ENCODE data around the gene AGAP1. TPM values are rescaled to one million over a fixed set of nuclear protein-coding genes. Genes with fewer than 3 reads are reported as not detected.

Gene AGAP1
- total RNA-seq, 1 experiment from 2014 or later: 56.4 TPM

DNA sequence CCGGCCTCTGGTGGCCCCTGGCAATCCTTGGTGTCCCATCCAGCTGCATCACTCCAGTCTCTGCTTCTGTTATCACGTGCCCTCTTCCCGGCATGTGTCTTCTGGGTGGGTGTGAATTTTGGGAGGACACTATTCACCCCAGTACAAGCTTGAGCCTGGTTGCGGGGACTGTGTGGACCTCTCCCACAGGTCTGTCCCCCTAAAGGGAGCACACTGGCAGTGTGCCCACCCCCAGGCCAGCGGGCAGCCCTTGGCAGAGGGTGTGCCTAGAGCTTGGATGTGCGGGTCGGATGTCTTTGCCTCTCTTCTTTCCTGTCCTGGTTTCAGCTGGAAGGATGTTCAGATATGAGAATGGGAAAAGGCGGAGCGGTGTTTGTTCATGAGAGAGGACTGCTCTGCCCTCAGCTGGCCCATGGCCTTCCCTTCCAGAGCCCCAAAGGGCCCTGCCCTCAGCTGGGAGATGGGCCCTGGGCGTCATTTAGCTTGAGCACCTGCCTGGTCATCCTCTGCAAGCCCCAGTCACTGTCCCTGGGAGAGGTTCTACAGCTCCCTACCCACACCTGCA, 73.2 kb downstream of the AGAP1 start:
- peaks cover 12% of the 10 kb centered on the region for H3K4me1 Mint-ChIP-seq (ENCODE audit: low read depth, unreplicated experiment)
- CTCF ChIA-PET: no interaction called here
- no peak for DNase-seq

GRCh38 chr2:235567842-235568241, 74.0 kb downstream of the AGAP1 start:
- H3K36me3 Mint-ChIP-seq (ENCODE audit: insufficient read depth, unreplicated experiment): peaks cover 6% of the 10 kb centered on the region
- no peak overlapping the region for H3K4me3 Mint-ChIP-seq (ENCODE audit: low read depth, unreplicated experiment)
- no peak overlapping the region for H3K27ac Mint-ChIP-seq (ENCODE audit: unreplicated experiment)
- TF ChIP-seq CTCF (IDR thresholded peaks at IDR 0.05; ENCODE audit: unreplicated experiment): no peak
- H3K9me3 Mint-ChIP-seq (ENCODE audit: low read depth, unreplicated experiment): no peaks in the 10 kb centered on the region
- no peaks in the 10 kb centered on the region for H3K27me3 Mint-ChIP-seq (ENCODE audit: unreplicated experiment)
- intact Hi-C loops (cut with micrococcal nuclease; ENCODE audit: unreplicated experiment): no loop called here
- CTCF ChIA-PET: no interaction called here
- no peak for DNase-seq
- H3K4me1 Mint-ChIP-seq (ENCODE audit: low read depth, unreplicated experiment): peaks cover 20% of the 10 kb centered on the region
- BruUV-seq (replicated peaks): no TSS peak

More for the DNA sequence above, 73.2 kb downstream of the AGAP1 start:
- intact Hi-C loops (cut with micrococcal nuclease; ENCODE audit: unreplicated experiment): no loop called here
- TF ChIP-seq CTCF (IDR thresholded peaks at IDR 0.05; ENCODE audit: unreplicated experiment): no peak
- H3K4me3 Mint-ChIP-seq (ENCODE audit: low read depth, unreplicated experiment): no peak overlapping the region
- H3K27me3 Mint-ChIP-seq (ENCODE audit: unreplicated experiment): no peaks in the 10 kb centered on the region
- no TSS peak for BruUV-seq (replicated peaks)
- peaks cover 6% of the 10 kb centered on the region for H3K36me3 Mint-ChIP-seq (ENCODE audit: insufficient read depth, unreplicated experiment)
- no peaks in the 10 kb centered on the region for H3K9me3 Mint-ChIP-seq (ENCODE audit: low read depth, unreplicated experiment)
- H3K27ac Mint-ChIP-seq (ENCODE audit: unreplicated experiment): no peak overlapping the region

- no peak for TF ChIP-seq CTCF (IDR thresholded peaks at IDR 0.05; ENCODE audit: unreplicated experiment)
- no peak overlapping the region for H3K4me3 Mint-ChIP-seq (ENCODE audit: low read depth, unreplicated experiment)
- no peak overlapping the region for H3K27ac Mint-ChIP-seq (ENCODE audit: unreplicated experiment)
- H3K27me3 Mint-ChIP-seq (ENCODE audit: unreplicated experiment): no peaks in the 10 kb centered on the region
- BruUV-seq (replicated peaks): no TSS peak
- DNase-seq: no peak
- no peaks in the 10 kb centered on the region for H3K9me3 Mint-ChIP-seq (ENCODE audit: low read depth, unreplicated experiment)
- H3K4me1 Mint-ChIP-seq (ENCODE audit: low read depth, unreplicated experiment): peaks cover 19% of the 10 kb centered on the region
- no peaks in the 10 kb centered on the region for H3K36me3 Mint-ChIP-seq (ENCODE audit: insufficient read depth, unreplicated experiment)
- CTCF ChIA-PET: no interaction called here
- intact Hi-C loops (cut with micrococcal nuclease; ENCODE audit: unreplicated experiment): no loop called here
These were observed 74.6 kb downstream of the AGAP1 start for GRCh38 chr2:235568431-235568830.

- H3K27ac Mint-ChIP-seq (ENCODE audit: unreplicated experiment): no peak overlapping the region
- TF ChIP-seq CTCF (IDR thresholded peaks at IDR 0.05; ENCODE audit: unreplicated experiment): no peak
- H3K9me3 Mint-ChIP-seq (ENCODE audit: low read depth, unreplicated experiment): no peaks in the 10 kb centered on the region
- no peak for DNase-seq
- CTCF ChIA-PET: no interaction called here
- peaks cover 24% of the 10 kb centered on the region for H3K4me1 Mint-ChIP-seq (ENCODE audit: low read depth, unreplicated experiment)
- BruUV-seq (replicated peaks): no TSS peak
- H3K27me3 Mint-ChIP-seq (ENCODE audit: unreplicated experiment): no peaks in the 10 kb centered on the region
- H3K4me3 Mint-ChIP-seq (ENCODE audit: low read depth, unreplicated experiment): no peak overlapping the region
- intact Hi-C loops (cut with micrococcal nuclease; ENCODE audit: unreplicated experiment): no loop called here
- H3K36me3 Mint-ChIP-seq (ENCODE audit: insufficient read depth, unreplicated experiment): no peaks in the 10 kb centered on the region
These were observed 76.0 kb downstream of the AGAP1 start for GRCh38 chr2:235569837-235570236.

Data from Calu3 (cell line).